Measurements from ENCODE around the gene CHMP5. TPM values are rescaled to one million over a fixed set of nuclear protein-coding genes. Genes with fewer than 3 reads are reported as not detected.

The CHMP5 gene
- total RNA-seq, 1 donor from 2014 or later: 51.5 TPM

GRCh38 chr9:33236571-33236970, 28.3 kb upstream of the CHMP5 start:
- intact Hi-C loops (cut with DNase I): no loop called here
- ATAC-seq (no peak), DNase-seq (ENCODE audit: missing footprints) (no peak)

DNA sequence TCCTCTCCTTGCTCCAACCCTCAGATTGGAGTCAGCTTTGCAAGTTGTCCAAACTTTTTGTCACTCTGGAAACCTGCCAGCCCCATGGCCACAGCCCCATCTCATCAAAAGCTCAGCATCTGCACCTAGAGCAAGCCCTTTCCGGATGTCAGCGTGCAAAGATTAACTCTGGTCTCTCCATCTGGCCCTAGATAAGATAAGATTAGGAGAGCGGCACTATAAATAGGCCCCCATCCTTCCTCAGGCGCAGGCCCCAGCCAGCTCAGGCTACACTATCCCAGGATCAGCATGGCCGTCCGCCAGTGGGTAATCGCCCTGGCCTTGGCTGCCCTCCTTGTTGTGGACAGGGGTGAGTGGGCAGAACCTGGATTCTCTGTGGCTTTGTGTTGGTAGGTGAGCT, 24.9 kb upstream of the CHMP5 start, which contains the start of gene SPINK4:
SPINK4 (plus strand) TSS at position 247 of the 400 bp plus-strand sequence; CDS start at position 289, 42 bp downstream.
- ATAC-seq (peak; percentile 61), DNase-seq (ENCODE audit: missing footprints) (no peak)
- intact Hi-C loops (cut with DNase I): no loop called here

DNA sequence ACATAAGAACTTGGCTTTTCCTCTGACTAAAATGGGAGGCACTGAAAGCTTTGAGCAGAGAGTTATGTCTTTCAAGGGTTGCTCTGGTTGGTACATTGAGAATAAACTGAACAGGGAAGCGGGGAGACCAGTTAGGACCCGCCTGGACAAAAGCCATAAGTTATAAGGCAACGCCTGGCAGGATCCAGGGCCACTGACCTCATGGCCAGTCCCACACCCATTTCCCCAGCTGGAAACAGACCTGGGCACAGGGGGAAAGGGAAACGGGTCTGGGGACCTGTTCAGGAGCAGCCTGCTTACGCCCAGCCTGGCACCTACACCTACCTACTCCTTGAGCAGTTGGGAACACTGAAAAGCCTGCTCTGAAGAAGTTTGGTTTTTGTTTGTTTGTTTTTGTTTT, 23.6 kb upstream of the CHMP5 start:
- DNase-seq (ENCODE audit: missing footprints) (no peak), ATAC-seq (no peak)

DNA sequence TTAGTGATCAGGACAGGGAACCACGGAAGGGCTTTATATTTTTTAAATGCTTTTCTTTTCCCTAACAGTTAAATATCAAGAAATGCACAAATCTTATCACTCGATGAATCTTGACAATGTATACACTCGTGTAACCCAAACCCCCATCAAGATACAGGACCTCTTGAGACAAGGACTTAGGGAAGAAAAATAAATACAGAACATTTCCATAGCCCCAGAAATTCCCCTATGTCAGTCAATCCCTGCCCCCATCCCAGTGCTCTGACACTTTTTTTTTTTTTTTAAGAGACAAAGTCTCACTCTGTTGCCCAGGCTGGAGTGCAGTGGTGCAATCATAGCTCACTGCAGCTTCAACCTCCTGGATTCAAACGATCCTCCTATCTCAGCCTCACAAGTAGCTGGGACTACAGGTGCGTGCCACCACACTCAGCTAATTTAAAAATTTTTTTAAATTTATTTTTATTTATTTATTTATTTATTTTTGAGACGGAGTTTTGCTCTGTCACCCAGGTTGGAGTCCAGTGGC, 22.2 kb upstream of the CHMP5 start:
- DNase-seq (ENCODE audit: missing footprints): no peak
- intact Hi-C loops (cut with DNase I): no loop called here
- ATAC-seq: no peak

More for the DNA sequence above, 23.6 kb upstream of the CHMP5 start:
- intact Hi-C loops (cut with DNase I): no loop called here

DNA sequence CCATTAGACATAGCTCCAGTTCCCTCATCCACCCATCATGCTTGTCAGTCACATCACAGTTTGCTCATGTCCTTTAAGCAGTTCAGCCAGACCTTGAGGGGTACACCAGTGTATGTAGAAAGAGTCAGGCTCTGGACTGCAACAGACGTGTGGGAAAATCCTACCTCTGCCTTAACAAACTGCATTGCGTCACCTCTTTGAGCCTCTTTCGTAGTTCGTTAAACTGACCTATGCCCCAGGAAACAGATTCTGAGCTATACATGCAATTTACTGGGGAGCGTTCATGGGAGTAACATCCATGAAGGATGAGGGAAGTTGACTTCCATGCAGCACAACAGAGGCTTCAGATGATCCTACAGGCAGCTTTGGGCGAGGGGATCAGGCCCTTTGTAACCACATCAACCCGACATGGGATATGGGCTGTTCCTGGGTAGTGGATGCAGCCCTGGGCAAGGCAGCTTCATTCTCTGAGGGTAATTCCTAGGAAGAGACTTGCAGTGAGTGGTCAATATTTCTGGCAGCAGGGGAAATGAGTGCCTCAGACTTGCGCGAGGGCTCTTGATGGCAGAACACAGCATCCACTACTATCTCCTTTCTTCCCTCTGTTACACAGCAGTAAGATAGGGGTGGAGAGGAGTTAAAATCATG, 20.6 kb upstream of the CHMP5 start:
- ATAC-seq (no peak), DNase-seq (ENCODE audit: missing footprints) (no peak)
- intact Hi-C loops (cut with DNase I): no loop called here

DNA sequence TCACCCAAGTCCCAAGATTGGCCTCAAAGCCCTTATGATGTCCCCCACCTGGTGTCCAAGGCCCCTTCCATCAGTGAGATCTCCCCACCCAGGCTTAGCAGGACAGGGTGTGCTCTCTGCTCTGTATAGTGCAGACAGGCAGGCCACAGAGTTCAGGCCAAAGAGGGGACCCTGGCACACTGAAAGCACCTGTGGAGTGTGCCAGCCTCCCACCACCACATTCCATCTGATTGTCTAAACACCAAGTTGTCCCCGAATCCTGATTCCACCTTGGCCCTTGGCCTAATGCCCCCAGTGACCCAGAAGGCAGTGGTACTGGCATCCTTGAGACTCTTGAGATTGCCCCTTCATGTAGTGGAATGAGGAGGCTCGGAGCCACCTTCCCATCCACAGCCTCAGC, 19.5 kb upstream of the CHMP5 start:
- no peak for DNase-seq (ENCODE audit: missing footprints)
- ATAC-seq: no peak

DNA sequence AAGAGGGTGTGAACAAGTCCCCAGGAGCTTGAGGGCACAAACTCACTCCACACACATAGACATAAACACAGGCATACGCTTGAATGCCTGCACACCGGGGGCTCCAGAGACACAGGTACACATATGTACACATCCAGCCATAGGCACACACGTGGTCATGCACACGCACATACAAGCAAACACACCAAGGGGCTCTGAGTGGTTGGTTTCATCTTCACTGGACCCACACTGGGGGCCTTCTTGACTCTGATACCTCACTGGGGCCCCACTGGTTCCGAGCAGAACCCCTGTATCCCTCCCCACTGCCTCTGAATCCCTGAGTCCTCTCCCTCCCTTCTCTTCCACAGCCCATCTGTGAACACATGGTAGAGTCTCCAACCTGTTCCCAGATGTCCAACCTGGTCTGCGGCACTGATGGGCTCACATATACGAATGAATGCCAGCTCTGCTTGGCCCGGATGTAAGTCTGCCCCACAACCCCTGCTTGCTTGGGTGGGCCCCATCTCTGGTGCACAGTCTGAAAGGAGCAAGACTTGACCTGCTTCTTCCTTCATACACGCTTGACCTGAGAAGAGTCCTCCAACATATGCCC, 18.5 kb upstream of the CHMP5 start:
- ATAC-seq (no peak), DNase-seq (ENCODE audit: missing footprints) (no peak)
- intact Hi-C loops (cut with DNase I): no loop called here

More for the DNA sequence above, 19.5 kb upstream of the CHMP5 start:
- intact Hi-C loops (cut with DNase I): no loop called here

GRCh38 chr9:33248606-33249005, 16.2 kb upstream of the CHMP5 start:
- intact Hi-C loops (cut with DNase I): no loop called here
- ATAC-seq (no peak), DNase-seq (ENCODE audit: missing footprints) (no peak)

- DNase-seq (ENCODE audit: missing footprints) (no peak), ATAC-seq (no peak)
- intact Hi-C loops (cut with DNase I): no loop called here
These were observed 15.7 kb upstream of the CHMP5 start for GRCh38 chr9:33249087-33249658.

DNA sequence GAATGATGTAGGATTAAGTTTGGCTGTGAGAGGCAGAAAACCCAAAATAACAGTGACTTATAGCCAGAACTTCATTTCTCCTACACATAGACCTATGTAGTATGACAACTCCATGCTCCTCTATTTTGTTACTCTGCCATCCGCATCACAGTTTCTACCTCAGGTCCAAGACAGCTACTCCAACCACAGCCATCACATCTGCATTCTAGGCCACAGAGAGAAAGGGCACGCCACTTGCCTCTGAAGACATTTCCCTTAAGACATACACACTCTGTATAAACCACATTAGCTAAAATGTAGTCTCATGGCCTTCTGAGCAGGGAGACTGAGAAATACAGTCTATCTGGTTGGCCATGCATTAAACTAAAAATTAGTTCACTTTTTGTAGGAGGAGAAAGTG, 14.9 kb upstream of the CHMP5 start:
- intact Hi-C loops (cut with DNase I): no loop called here
- ATAC-seq (no peak), DNase-seq (ENCODE audit: missing footprints) (no peak)

GRCh38 chr9:33250458-33250995, 14.3 kb upstream of the CHMP5 start:
- ATAC-seq (no peak), DNase-seq (ENCODE audit: missing footprints) (no peak)
- intact Hi-C loops (cut with DNase I): no loop called here

DNA sequence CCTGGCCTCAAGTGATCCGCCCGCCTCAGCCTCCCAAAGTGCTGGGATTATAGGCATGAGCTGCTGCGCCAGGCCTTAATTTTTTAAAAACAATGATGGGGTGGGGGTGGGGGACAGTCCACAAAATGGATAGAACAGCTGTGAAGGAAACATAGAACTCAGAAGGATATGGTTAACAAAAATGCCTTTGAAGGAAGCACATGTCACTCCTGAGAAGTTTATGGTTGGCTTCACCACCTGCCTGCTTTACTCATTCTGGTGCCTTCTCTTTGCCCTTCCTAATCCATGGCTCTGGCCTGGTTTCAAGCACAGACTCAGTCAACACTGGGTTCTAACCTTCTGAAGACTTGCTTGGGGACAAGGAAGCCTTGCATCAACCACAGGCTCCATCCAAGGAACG, 10.6 kb upstream of the CHMP5 start:
- intact Hi-C loops (cut with DNase I): no loop called here
- no peak for DNase-seq (ENCODE audit: missing footprints)
- ATAC-seq: no peak

GRCh38 chr9:33255014-33255413, 9.8 kb upstream of the CHMP5 start:
- intact Hi-C loops (cut with DNase I): no loop called here

GRCh38 chr9:33255471-33255870, 9.4 kb upstream of the CHMP5 start:
- intact Hi-C loops (cut with DNase I): no loop called here
- ATAC-seq (no peak), DNase-seq (ENCODE audit: missing footprints) (no peak)

More at GRCh38 chr9:33255014-33255413, 9.8 kb upstream of the CHMP5 start:
- DNase-seq (ENCODE audit: missing footprints) (no peak), ATAC-seq (no peak)

- intact Hi-C loops (cut with DNase I): no loop called here
- ATAC-seq: no peak
- DNase-seq (ENCODE audit: missing footprints): no peak
These were observed 8.6 kb upstream of the CHMP5 start for GRCh38 chr9:33256236-33256635.

GRCh38 chr9:33257276-33257675, 7.6 kb upstream of the CHMP5 start:
- ATAC-seq (no peak), DNase-seq (ENCODE audit: missing footprints) (no peak)
- intact Hi-C loops (cut with DNase I): no loop called here

GRCh38 chr9:33260372-33260771, 4.5 kb upstream of the CHMP5 start:
- intact Hi-C loops (cut with DNase I): no loop called here

GRCh38 chr9:33263131-33264002, 1.5 kb upstream of the CHMP5 start:
- no peak for DNase-seq (ENCODE audit: missing footprints)
- ATAC-seq: peak; percentile 1
- intact Hi-C loops (cut with DNase I): loop anchor here (1.0 kb wide), 1 partner anchor 27 kb away; the partner anchor contains the start of gene NFX1

More at GRCh38 chr9:33260372-33260771, 4.5 kb upstream of the CHMP5 start:
- DNase-seq (ENCODE audit: missing footprints) (no peak), ATAC-seq (no peak)

DNA sequence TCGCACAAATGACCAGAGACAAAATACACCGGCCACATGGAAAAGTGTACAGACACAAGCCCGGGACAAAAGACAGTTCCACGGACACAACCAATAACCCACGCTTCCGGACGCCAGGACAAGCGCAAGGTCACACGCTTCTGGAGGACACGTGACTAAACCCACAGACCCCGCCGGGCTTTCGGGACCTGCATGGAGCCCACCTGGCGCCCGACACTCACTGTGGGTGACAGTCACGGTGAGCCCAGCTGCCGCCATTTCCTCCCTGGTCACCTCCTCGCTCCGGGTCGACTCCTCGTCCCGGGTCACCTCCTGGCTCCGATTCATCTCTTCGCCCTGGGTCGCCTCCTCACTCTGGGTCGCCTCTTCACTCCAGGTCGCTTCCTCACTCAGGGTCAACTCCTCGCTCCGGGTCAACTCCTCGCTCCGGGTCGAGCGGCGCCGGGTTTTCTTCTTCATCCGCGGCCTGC, 811 bp upstream of the CHMP5 start:
- intact Hi-C loops (cut with DNase I): loop anchor here (1.0 kb wide), 1 partner anchor 26 kb away; the partner anchor contains the start of gene NFX1
- ATAC-seq (peak; percentile 17), DNase-seq (ENCODE audit: missing footprints) (peak; percentile 87)

Data from Right ventricle myocardium inferior (tissue), 1 donor.